Testis (tissue), 2 donors: ENCODE measurements around the gene DHX8.

Source experiments
- CTCF ChIP-seq, 3 experiments: fragments of 450-650 bp in 2 of 3; fragments of 200-600 bp in 1 of 3; sonication (generic) in 1 of 3; IDR thresholded peaks; one replicate each; pipeline ENCODE4 v1.5.1; 2016 to 2019; ENCODE audit warnings: antibody characterized with exemption in 3 of 3, mild to moderate bottlenecking in 2 of 3, moderate library complexity in 1 of 3
- POLR2A ChIP-seq: fragments of 450-650 bp; IDR thresholded peaks from one replicate; pipeline ENCODE4 v1.6.1; 2017; ENCODE audit warnings: antibody characterized with exemption, mild to moderate bottlenecking, moderate library complexity

- TF ChIP-seq POLR2A = no peak
- TF ChIP-seq CTCF (IDR thresholded peaks at IDR 0.05) = no peak
These were observed 34.0 kb downstream of the DHX8 start for GRCh38 chr17:43517615-43518386.
